K562 (cell line): ENCODE data around the gene CEP41. TPM values are rescaled to one million over a fixed set of nuclear protein-coding genes. Genes with fewer than 3 reads are reported as not detected.

Experiments used
- ARHGAP35 ChIP-seq: fragments of 450-650 bp; IDR thresholded peaks from 2 replicates; pipeline ENCODE4 v1.6.1; 2018; ENCODE audit not compliant: partially characterized antibody
- ATF1 ChIP-seq, 2 experiments: fragments of 450-650 bp in 1 of 2; IDR thresholded peaks; 2 replicates each; pipeline ENCODE4 v1.6.1; 2016; ENCODE audit warnings: missing compliant biosample characterization in 1 of 2, missing genetic modification characterization in 1 of 2
- BRD9 ChIP-seq: fragments of 450-650 bp; IDR thresholded peaks from 2 replicates; pipeline ENCODE4 v1.6.1; 2018; ENCODE audit warnings: low read depth; ENCODE audit not compliant: partially characterized antibody
- CAMTA2 ChIP-seq: fragments of 250-450 bp; sonication (Bioruptor Pico); conservative IDR thresholded peaks from 2 replicates; pipeline ENCODE4 v1.5.1; 2022
- HCFC1 ChIP-seq: IDR thresholded peaks from 2 replicates; pipeline ENCODE4 v1.6.1; 2012; ENCODE audit warnings: low read depth, low read length, improper control_type of control experiment
- JUN ChIP-seq, 2 experiments: sonication (generic) in 1 of 2; formaldehyde crosslinking in 1 of 2; IDR thresholded peaks; 2 replicates each; pipeline versions ENCODE4 v1.6.1 to v1.8.0; 2012 to 2022; ENCODE audit warnings: borderline replicate concordance in 2 of 2, mild to moderate bottlenecking in 2 of 2, improper control_type of control experiment in 1 of 2, low read depth in 1 of 2, low read length in 1 of 2, missing genetic modification reagents in 1 of 2
- L3MBTL2 ChIP-seq: fragments of 450-650 bp; IDR thresholded peaks from 2 replicates; pipeline ENCODE4 v1.6.1; 2016; ENCODE audit warnings: mild to moderate bottlenecking, moderate library complexity
- NFXL1 ChIP-seq: fragments of 450-650 bp; formaldehyde crosslinking; IDR thresholded peaks from 2 replicates; pipeline ENCODE4 v1.4.0; 2021; ENCODE audit warnings: mild to moderate bottlenecking
- NR2F6 ChIP-seq: fragments of 450-650 bp; formaldehyde crosslinking; IDR thresholded peaks from 2 replicates; pipeline ENCODE4 v1.4.0; 2020; ENCODE audit warnings: mild to moderate bottlenecking
- PHF21A ChIP-seq: fragments of 450-650 bp; IDR thresholded peaks from 2 replicates; pipeline ENCODE4 v1.6.1; 2017; ENCODE audit warnings: low read depth, borderline replicate concordance
- POU5F1 ChIP-seq: fragments of 150-350 bp; IDR thresholded peaks from 2 replicates; pipeline ENCODE4 v1.6.1; 2014; ENCODE audit warnings: borderline replicate concordance, low read length, low read depth, mild to moderate bottlenecking; ENCODE audit not compliant: partially characterized antibody
- SMC3 ChIP-seq: conservative IDR thresholded peaks from 2 replicates; pipeline ENCODE4 v1.6.1; 2011; ENCODE audit warnings: low read depth, low read length, improper control_type of control experiment; ENCODE audit not compliant: insufficient read depth
- SREBF2 ChIP-seq: sonication (generic); formaldehyde crosslinking; IDR thresholded peaks from 2 replicates; pipeline ENCODE4 v1.4.0; 2020; ENCODE audit warnings: mild to moderate bottlenecking, missing genetic modification reagents
- SRSF7 ChIP-seq: fragments of 200-400 bp; formaldehyde crosslinking; optimal IDR thresholded peaks from 2 replicates; pipeline ENCODE3; 2017; ENCODE audit warnings: mild to moderate bottlenecking, low read depth, low read length
- TCF3 ChIP-seq: sonication (generic); formaldehyde crosslinking; IDR thresholded peaks from 2 replicates; pipeline ENCODE4 v1.4.0; 2020; ENCODE audit warnings: mild to moderate bottlenecking, missing genetic modification reagents
- TRIM24 ChIP-seq, 2 experiments: fragments of 450-650 bp; IDR thresholded peaks; 2 replicates each; pipeline ENCODE4 v1.6.1; 2016
- ZNF133 ChIP-seq: fragments of 250-450 bp; sonication (Bioruptor Pico); IDR thresholded peaks from 2 replicates; pipeline ENCODE4 v1.4.0; 2020; ENCODE audit warnings: mild to moderate bottlenecking
- ZNF197 ChIP-seq: fragments of 200-800 bp; sonication (Bioruptor generic); IDR thresholded peaks from 2 replicates; pipeline ENCODE4 v1.6.1; 2016; ENCODE audit warnings: low read depth, missing genetic modification characterization, missing compliant biosample characterization
- ZNF274 ChIP-seq: IDR thresholded peaks from 2 replicates; pipeline ENCODE4 v1.6.1; 2011; ENCODE audit warnings: low read depth, mild to moderate bottlenecking, low read length, moderate library complexity, borderline replicate concordance
- ZNF3 ChIP-seq: fragments of 250-450 bp; sonication (Bioruptor Pico); IDR thresholded peaks from 2 replicates; pipeline ENCODE4 v1.5.0; 2021; ENCODE audit warnings: mild to moderate bottlenecking, moderate library complexity
- ZNF316 ChIP-seq: fragments of 450-650 bp; IDR thresholded peaks from 2 replicates; pipeline ENCODE4 v1.6.1; 2016
- ZNF583 ChIP-seq: fragments of 250-450 bp; sonication (Bioruptor Pico); IDR thresholded peaks from 2 replicates; pipeline ENCODE4 v1.4.0; 2020
- ZNF75A ChIP-seq: fragments of 450-650 bp; formaldehyde crosslinking; IDR thresholded peaks from 2 replicates; pipeline ENCODE4 v1.4.0; 2020; ENCODE audit warnings: mild to moderate bottlenecking
- polyA plus RNA-seq, 8 experiments: library from polyadenylated mRNA; depleted of rRNA in 4 of 8; stranded (reverse) in 5 of 8; unstranded in 3 of 8; fragments of >200 nt; fragmentation: Nextera tagmentation in 2 of 8; fragmentation: Illumina TruSeq in 1 of 8; extraction: Ambion mirVana in 2 of 8; extraction: Trizol in 1 of 8; gene quantifications; 2 replicates each; pipeline versions ENCODE4 v1.2.1 to v1.2.3, GENCODE V29; 2011 to 2014; ENCODE audit warnings: inconsistent platforms in 1 of 8, missing spikeins in 1 of 8
- total RNA-seq, 7 experiments: library from RNA; depleted of rRNA in 6 of 7; stranded (reverse); fragments of >200 nt in 6 of 7; fragmentation: Illumina TruSeq in 2 of 7; extraction: Trizol in 2 of 7; gene quantifications; 2 replicates each; pipeline versions ENCODE4 v1.2.1 to v1.2.3, GENCODE V29; 2011 to 2021; ENCODE audit warnings: low replicate concordance in 1 of 7
- TF ChIP-seq, protein P1 (sequence below): fragments of 250-450 bp; sonication (Bioruptor Pico); IDR thresholded peaks from 2 replicates; pipeline ENCODE4 v1.8.0; 2022; ENCODE audit warnings: inconsistent platforms, mild to moderate bottlenecking, moderate library complexity, borderline replicate concordance
- TF ChIP-seq, protein P2 (sequence below): fragments of 250-450 bp; sonication (Bioruptor Pico); IDR thresholded peaks from 2 replicates; pipeline ENCODE4 v1.4.0; 2020
- TF ChIP-seq, protein P3 (sequence below): fragments of 450-650 bp; formaldehyde crosslinking; IDR thresholded peaks from 2 replicates; pipeline ENCODE4 v1.4.0; 2022; ENCODE audit warnings: missing genetic modification characterization

The CEP41 gene
- total and polyA plus RNA-seq, 9 of the 15 experiments (the other 6 are each of a cell fraction or from before 2014, with no cell fraction given), result 1.5 to 15.5 (median 6.4) TPM

DNA sequence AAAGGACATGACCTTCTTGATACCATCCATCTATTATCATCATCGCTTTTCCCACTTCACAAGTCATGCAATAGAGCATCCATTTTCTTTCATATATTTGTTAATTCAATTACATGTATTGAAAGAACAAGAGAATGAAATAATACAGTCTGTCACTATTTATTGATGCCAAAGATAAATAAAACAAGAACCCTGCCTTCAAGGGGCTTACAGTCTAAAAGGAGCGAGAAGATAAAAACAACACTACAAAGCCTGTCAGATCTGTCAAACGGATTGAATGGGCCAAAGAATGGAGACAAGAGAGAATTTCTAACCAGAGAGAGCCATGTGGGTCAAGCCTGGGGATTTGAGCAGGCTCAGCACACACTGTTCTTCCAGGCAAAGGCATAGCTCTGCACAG lies 80.3 kb downstream of the CEP41 start (continued):
- no peak for TF ChIP-seq SMC3
- no peak for TF ChIP-seq TCF3 (CRISPR knock-in tag)
- TF ChIP-seq NFXL1 (CRISPR knock-in tag), result no peak
- TF ChIP-seq, protein P1, sequence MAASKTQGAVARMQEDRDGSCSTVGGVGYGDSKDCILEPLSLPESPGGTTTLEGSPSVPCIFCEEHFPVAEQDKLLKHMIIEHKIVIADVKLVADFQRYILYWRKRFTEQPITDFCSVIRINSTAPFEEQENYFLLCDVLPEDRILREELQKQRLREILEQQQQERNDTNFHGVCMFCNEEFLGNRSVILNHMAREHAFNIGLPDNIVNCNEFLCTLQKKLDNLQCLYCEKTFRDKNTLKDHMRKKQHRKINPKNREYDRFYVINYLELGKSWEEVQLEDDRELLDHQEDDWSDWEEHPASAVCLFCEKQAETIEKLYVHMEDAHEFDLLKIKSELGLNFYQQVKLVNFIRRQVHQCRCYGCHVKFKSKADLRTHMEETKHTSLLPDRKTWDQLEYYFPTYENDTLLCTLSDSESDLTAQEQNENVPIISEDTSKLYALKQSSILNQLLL (CRISPR knock-in tag), result no peak
- TF ChIP-seq, protein P2, sequence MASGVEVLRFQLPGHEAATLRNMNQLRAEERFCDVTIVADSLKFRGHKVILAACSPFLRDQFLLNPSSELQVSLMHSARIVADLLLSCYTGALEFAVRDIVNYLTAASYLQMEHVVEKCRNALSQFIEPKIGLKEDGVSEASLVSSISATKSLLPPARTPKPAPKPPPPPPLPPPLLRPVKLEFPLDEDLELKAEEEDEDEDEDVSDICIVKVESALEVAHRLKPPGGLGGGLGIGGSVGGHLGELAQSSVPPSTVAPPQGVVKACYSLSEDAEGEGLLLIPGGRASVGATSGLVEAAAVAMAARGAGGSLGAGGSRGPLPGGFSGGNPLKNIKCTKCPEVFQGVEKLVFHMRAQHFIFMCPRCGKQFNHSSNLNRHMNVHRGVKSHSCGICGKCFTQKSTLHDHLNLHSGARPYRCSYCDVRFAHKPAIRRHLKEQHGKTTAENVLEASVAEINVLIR (CRISPR knock-in tag), result no peak
- no peak for TF ChIP-seq POU5F1
- no peak for TF ChIP-seq SRSF7
- TF ChIP-seq JUN (IDR thresholded peaks at IDR 0.05; ENCODE audit: borderline replicate concordance, low read depth, low read length), result no peak
- no peak for TF ChIP-seq JUN (CRISPR knock-in tag; IDR thresholded peaks at IDR 0.05; ENCODE audit: borderline replicate concordance)
- no peak for TF ChIP-seq ZNF133 (CRISPR knock-in tag)
- TF ChIP-seq HCFC1, result no peak
- no peak for TF ChIP-seq PHF21A
- peak; percentile 68 for TF ChIP-seq ZNF316
- no peak for TF ChIP-seq ZNF3
- TF ChIP-seq ARHGAP35, result no peak
- peak; percentile 12 to 40; a peak in 1 of 4 replicates for TF ChIP-seq TRIM24 (IDR thresholded peaks at IDR 0.05)
- TF ChIP-seq, protein P3, sequence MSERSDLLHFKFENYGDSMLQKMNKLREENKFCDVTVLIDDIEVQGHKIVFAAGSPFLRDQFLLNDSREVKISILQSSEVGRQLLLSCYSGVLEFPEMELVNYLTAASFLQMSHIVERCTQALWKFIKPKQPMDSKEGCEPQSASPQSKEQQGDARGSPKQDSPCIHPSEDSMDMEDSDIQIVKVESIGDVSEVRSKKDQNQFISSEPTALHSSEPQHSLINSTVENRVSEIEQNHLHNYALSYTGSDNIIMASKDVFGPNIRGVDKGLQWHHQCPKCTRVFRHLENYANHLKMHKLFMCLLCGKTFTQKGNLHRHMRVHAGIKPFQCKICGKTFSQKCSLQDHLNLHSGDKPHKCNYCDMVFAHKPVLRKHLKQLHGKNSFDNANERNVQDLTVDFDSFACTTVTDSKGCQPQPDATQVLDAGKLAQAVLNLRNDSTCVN (CRISPR knock-in tag), result no peak
- no peak for TF ChIP-seq NR2F6 (CRISPR knock-in tag)
- TF ChIP-seq L3MBTL2, result no peak
- TF ChIP-seq ZNF583, result no peak
- no peak for TF ChIP-seq ZNF197 (CRISPR knock-in tag)
- TF ChIP-seq ATF1 (CRISPR knock-in tag; IDR thresholded peaks at IDR 0.05), result no peak
- TF ChIP-seq ATF1 (tag; IDR thresholded peaks at IDR 0.05), result no peak
- TF ChIP-seq CAMTA2 (CRISPR knock-in tag), result no peak
- TF ChIP-seq SREBF2 (CRISPR knock-in tag), result no peak
- TF ChIP-seq ZNF274, result no peak
- TF ChIP-seq ZNF75A (CRISPR knock-in tag), result peak; percentile 14; the same call in 1 of the 2 replicates
- TF ChIP-seq BRD9, result no peak
